Activated T-helper 17 cell treated with anti-CD3 and anti-CD28 coated beads, Interleukin-2, amount 50 U/mL, for 72 hours (primary cell): ENCODE data around the gene WDR48. TPM values are rescaled to one million over a fixed set of nuclear protein-coding genes. Genes with fewer than 3 reads are reported as not detected.

Experiments
- ATAC-seq: fragments of 150-1000 bp; cut with Tn5 transposase; replicated peaks from 2 replicates; pipeline ENCODE4 v1.10.0; 2021; ENCODE audit warnings: mild to moderate bottlenecking, moderate library complexity
- H3K27ac Mint-ChIP-seq: one replicate; pipeline ENCODE4 v1.8.0; 2022; ENCODE audit warnings: mixed read lengths
- H3K27me3 Mint-ChIP-seq: one replicate; pipeline ENCODE4 v1.8.0; 2022; ENCODE audit warnings: mixed read lengths
- H3K36me3 Mint-ChIP-seq: one replicate; pipeline ENCODE4 v1.8.0; 2022; ENCODE audit warnings: low read depth, mild to moderate bottlenecking, mixed read lengths
- H3K4me1 Mint-ChIP-seq: one replicate; pipeline ENCODE4 v1.8.0; 2022; ENCODE audit warnings: mixed read lengths
- H3K4me3 Mint-ChIP-seq: one replicate; pipeline ENCODE4 v1.8.0; 2022; ENCODE audit warnings: mild to moderate bottlenecking, mixed read lengths
- H3K9me3 Mint-ChIP-seq: one replicate; pipeline ENCODE4 v1.8.0; 2022; ENCODE audit warnings: mixed read lengths
- total RNA-seq, 2 donors: library from RNA; stranded (reverse); gene quantifications; one replicate each; pipeline ENCODE4 v1.2.3, GENCODE V29; 2022

The WDR48 gene
- total RNA-seq, 2 donors from 2014 or later = 56.6 to 81.1 TPM

- H3K4me3 Mint-ChIP-seq = no peak overlapping the region
- H3K27me3 Mint-ChIP-seq = no peaks in the 10 kb centered on the region
- no peak overlapping the region for H3K27ac Mint-ChIP-seq
These were observed 77.1 kb downstream of the WDR48 start for GRCh38 chr3:39128951-39129350.

GRCh38 chr3:39130026-39130425 is 78.2 kb downstream of the WDR48 start:
- H3K4me3 Mint-ChIP-seq = no peak overlapping the region
- ATAC-seq = no peak
- H3K9me3 Mint-ChIP-seq = no peaks in the 10 kb centered on the region
- no peaks in the 10 kb centered on the region for H3K36me3 Mint-ChIP-seq
- H3K27me3 Mint-ChIP-seq = no peaks in the 10 kb centered on the region
- peak overlapping the region; percentile 49 for H3K27ac Mint-ChIP-seq
- H3K4me1 Mint-ChIP-seq = peaks cover 20% of the 10 kb centered on the region

More at GRCh38 chr3:39128951-39129350, 77.1 kb downstream of the WDR48 start:
- H3K36me3 Mint-ChIP-seq = no peaks in the 10 kb centered on the region
- no peaks in the 10 kb centered on the region for H3K9me3 Mint-ChIP-seq
- no peak for ATAC-seq
- peaks cover 20% of the 10 kb centered on the region for H3K4me1 Mint-ChIP-seq

GRCh38 chr3:39130693-39131265 is 79.0 kb downstream of the WDR48 start:
- H3K9me3 Mint-ChIP-seq = no peaks in the 10 kb centered on the region
- peaks cover 20% of the 10 kb centered on the region for H3K4me1 Mint-ChIP-seq
- H3K27me3 Mint-ChIP-seq = no peaks in the 10 kb centered on the region
- H3K36me3 Mint-ChIP-seq = no peaks in the 10 kb centered on the region
- no peak for ATAC-seq
- H3K4me3 Mint-ChIP-seq = no peak overlapping the region
- peak overlapping the region; percentile 6 for H3K27ac Mint-ChIP-seq

GRCh38 chr3:39132096-39133092 is 80.6 kb downstream of the WDR48 start:
- peaks cover 9% of the 10 kb centered on the region for H3K4me1 Mint-ChIP-seq
- peaks cover 9% of the 10 kb centered on the region for H3K36me3 Mint-ChIP-seq
- no peak for ATAC-seq
- no peaks in the 10 kb centered on the region for H3K9me3 Mint-ChIP-seq
- H3K27ac Mint-ChIP-seq = peak overlapping the region; percentile 63
- no peaks in the 10 kb centered on the region for H3K27me3 Mint-ChIP-seq
- H3K4me3 Mint-ChIP-seq = no peak overlapping the region

GRCh38 chr3:39133093-39133490 is 81.3 kb downstream of the WDR48 start:
- peaks cover 2% of the 10 kb centered on the region for H3K4me1 Mint-ChIP-seq
- no peak overlapping the region for H3K4me3 Mint-ChIP-seq
- no peaks in the 10 kb centered on the region for H3K27me3 Mint-ChIP-seq
- peak overlapping the region; percentile 63 for H3K27ac Mint-ChIP-seq
- H3K36me3 Mint-ChIP-seq = peaks cover 16% of the 10 kb centered on the region
- no peaks in the 10 kb centered on the region for H3K9me3 Mint-ChIP-seq
- no peak for ATAC-seq

GRCh38 chr3:39133822-39134221 is 82.0 kb downstream of the WDR48 start:
- Mint-ChIP-seq H3K27me3 (no peaks in the 10 kb centered on the region), H3K9me3 (no peaks in the 10 kb centered on the region), H3K27ac (peak overlapping the region; percentile 63), H3K4me1 (peaks cover 6% of the 10 kb centered on the region), H3K36me3 (peaks cover 22% of the 10 kb centered on the region), H3K4me3 (no peak overlapping the region)
- no peak for ATAC-seq

GRCh38 chr3:39134305-39134704 is 82.5 kb downstream of the WDR48 start:
- Mint-ChIP-seq H3K27me3 (no peaks in the 10 kb centered on the region), H3K9me3 (no peaks in the 10 kb centered on the region), H3K27ac (peak overlapping the region; percentile 71), H3K4me3 (no peak overlapping the region), H3K4me1 (peaks cover 10% of the 10 kb centered on the region), H3K36me3 (peaks cover 24% of the 10 kb centered on the region)
- no peak for ATAC-seq

GRCh38 chr3:39135170-39135805 is 83.5 kb downstream of the WDR48 start:
- ATAC-seq = no peak
- H3K36me3 Mint-ChIP-seq = peaks cover 33% of the 10 kb centered on the region
- peaks cover 19% of the 10 kb centered on the region for H3K4me1 Mint-ChIP-seq
- H3K9me3 Mint-ChIP-seq = no peaks in the 10 kb centered on the region
- peak overlapping the region; percentile 71 for H3K27ac Mint-ChIP-seq
- H3K4me3 Mint-ChIP-seq = no peak overlapping the region
- H3K27me3 Mint-ChIP-seq = no peaks in the 10 kb centered on the region

GRCh38 chr3:39136533-39137434 is 85.0 kb downstream of the WDR48 start:
- Mint-ChIP-seq H3K27me3 (no peaks in the 10 kb centered on the region), H3K4me3 (no peak overlapping the region), H3K4me1 (peaks cover 31% of the 10 kb centered on the region), H3K36me3 (peaks cover 48% of the 10 kb centered on the region), H3K27ac (peak overlapping the region; percentile 68), H3K9me3 (no peaks in the 10 kb centered on the region)
- ATAC-seq = no peak

- Mint-ChIP-seq H3K27me3 (no peaks in the 10 kb centered on the region), H3K36me3 (peaks cover 55% of the 10 kb centered on the region), H3K4me1 (peaks cover 34% of the 10 kb centered on the region), H3K9me3 (no peaks in the 10 kb centered on the region), H3K4me3 (peak overlapping the region; percentile 59), H3K27ac (peak overlapping the region; percentile 81)
- ATAC-seq = no peak
These were observed 85.7 kb downstream of the WDR48 start for GRCh38 chr3:39137435-39137936.

- H3K27me3 Mint-ChIP-seq = no peaks in the 10 kb centered on the region
- H3K36me3 Mint-ChIP-seq = peaks cover 62% of the 10 kb centered on the region
- peak overlapping the region; percentile 59 for H3K4me3 Mint-ChIP-seq
- peak; percentile 2 for ATAC-seq
- H3K9me3 Mint-ChIP-seq = no peaks in the 10 kb centered on the region
- peaks cover 37% of the 10 kb centered on the region for H3K4me1 Mint-ChIP-seq
- peak overlapping the region; percentile 81 for H3K27ac Mint-ChIP-seq
These were observed 86.4 kb downstream of the WDR48 start for GRCh38 chr3:39137991-39138803.

- H3K9me3 Mint-ChIP-seq = no peaks in the 10 kb centered on the region
- H3K4me1 Mint-ChIP-seq = peaks cover 41% of the 10 kb centered on the region
- H3K27me3 Mint-ChIP-seq = no peaks in the 10 kb centered on the region
- peak overlapping the region; percentile 81 for H3K27ac Mint-ChIP-seq
- H3K36me3 Mint-ChIP-seq = peaks cover 70% of the 10 kb centered on the region
- ATAC-seq = peak; percentile 78
- H3K4me3 Mint-ChIP-seq = peak overlapping the region; percentile 59
These were observed 87.1 kb downstream of the WDR48 start for GRCh38 chr3:39138804-39139415.

GRCh38 chr3:39139442-39139841 is 87.6 kb downstream of the WDR48 start:
- Mint-ChIP-seq H3K4me3 (peak overlapping the region; percentile 59), H3K27ac (peak overlapping the region; percentile 81), H3K36me3 (peaks cover 75% of the 10 kb centered on the region), H3K9me3 (no peaks in the 10 kb centered on the region), H3K4me1 (peaks cover 43% of the 10 kb centered on the region), H3K27me3 (no peaks in the 10 kb centered on the region)
- ATAC-seq = no peak
